Measurements from ENCODE around the gene GPX2. TPM values are rescaled to one million over a fixed set of nuclear protein-coding genes. Genes with fewer than 3 reads are reported as not detected.

Gene GPX2
- polyA plus RNA-seq, 3 donors = not detected

- Histone ChIP-seq H3K4me1 (ENCODE audit: control insufficient read depth in 1 of 2, insufficient read depth in 2 of 2, low read length in 2 of 2) (no peaks in the 10 kb centered on the region), H2AFZ (ENCODE audit: insufficient read depth, low read depth, low read length, poor library complexity, severe bottlenecking) (no peak overlapping the region), H4K20me1 (ENCODE audit: insufficient read depth, low read length) (peaks cover 63% of the 10 kb centered on the region), H3K4me3 (replicated peaks in 1 of 3; ENCODE audit: low read depth in 2 of 3, low read length in 3 of 3) (no peak overlapping the region), H3K36me3 (replicated peaks in 1 of 2; ENCODE audit: control insufficient read depth in 1 of 2, insufficient read depth in 2 of 2, low read length in 2 of 2) (peaks cover 81 to 99% of the 10 kb centered on the region in 2 donors), H3K9me3 (replicated peaks in 1 of 2; ENCODE audit: control insufficient read depth in 1 of 2, insufficient read depth in 1 of 2, low read length in 2 of 2) (no peaks in the 10 kb centered on the region), H3K9ac (ENCODE audit: insufficient read depth, low read length, poor library complexity, severe bottlenecking) (no peak overlapping the region), H3K27me3 (ENCODE audit: control insufficient read depth in 2 of 2, insufficient read depth in 2 of 2, low read length in 2 of 2) (no peaks in the 10 kb centered on the region), H3K4me2 (replicated peaks; ENCODE audit: extremely low read depth, low read length, poor library complexity, severe bottlenecking) (no peak overlapping the region), H3K79me2 (ENCODE audit: insufficient read depth, low read length) (peaks cover 7% of the 10 kb centered on the region), H3K27ac (ENCODE audit: low read depth in 1 of 2, low read length in 2 of 2) (no peak overlapping the region)
- no peak for DNase-seq
- Mint-ChIP-seq H3K9me3 (no peaks in the 10 kb centered on the region), H3K27me3 (ENCODE audit: low read depth in 3 of 3) (no peaks in the 10 kb centered on the region), H3K27ac (peak overlapping the region in 1 of 7 donors; percentile 26), H3K4me3 (no peak overlapping the region), H3K4me1 (no peaks in the 10 kb centered on the region), H3K36me3 (peaks cover 81 to 85% of the 10 kb centered on the region in 2 donors)
- intact Hi-C loops (cut with micrococcal nuclease) = no loop called here
- WGBS (ENCODE audit: insufficient coverage) = no CpG with 5 or more reads among the region's 1 CpG
- TF ChIP-seq, protein P1, sequence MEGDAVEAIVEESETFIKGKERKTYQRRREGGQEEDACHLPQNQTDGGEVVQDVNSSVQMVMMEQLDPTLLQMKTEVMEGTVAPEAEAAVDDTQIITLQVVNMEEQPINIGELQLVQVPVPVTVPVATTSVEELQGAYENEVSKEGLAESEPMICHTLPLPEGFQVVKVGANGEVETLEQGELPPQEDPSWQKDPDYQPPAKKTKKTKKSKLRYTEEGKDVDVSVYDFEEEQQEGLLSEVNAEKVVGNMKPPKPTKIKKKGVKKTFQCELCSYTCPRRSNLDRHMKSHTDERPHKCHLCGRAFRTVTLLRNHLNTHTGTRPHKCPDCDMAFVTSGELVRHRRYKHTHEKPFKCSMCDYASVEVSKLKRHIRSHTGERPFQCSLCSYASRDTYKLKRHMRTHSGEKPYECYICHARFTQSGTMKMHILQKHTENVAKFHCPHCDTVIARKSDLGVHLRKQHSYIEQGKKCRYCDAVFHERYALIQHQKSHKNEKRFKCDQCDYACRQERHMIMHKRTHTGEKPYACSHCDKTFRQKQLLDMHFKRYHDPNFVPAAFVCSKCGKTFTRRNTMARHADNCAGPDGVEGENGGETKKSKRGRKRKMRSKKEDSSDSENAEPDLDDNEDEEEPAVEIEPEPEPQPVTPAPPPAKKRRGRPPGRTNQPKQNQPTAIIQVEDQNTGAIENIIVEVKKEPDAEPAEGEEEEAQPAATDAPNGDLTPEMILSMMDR (IDR thresholded peaks at IDR 0.05) = no peak
Measured at GRCh38 chr14:64934338-64934929, 8.1 kb downstream of the GPX2 start.

- H3K27me3 ChIP-seq (ENCODE audit: control insufficient read depth in 2 of 2, insufficient read depth in 2 of 2, low read length in 2 of 2) = no peaks in the 10 kb centered on the region
- peaks cover 65 to 66% of the 10 kb centered on the region in 2 donors for H3K36me3 Mint-ChIP-seq
- H3K27ac Mint-ChIP-seq = no peak overlapping the region
- peaks cover 12% of the 10 kb centered on the region for H3K79me2 ChIP-seq (ENCODE audit: insufficient read depth, low read length)
- DNase-seq = no peak
- no peak overlapping the region for H3K9ac ChIP-seq (ENCODE audit: insufficient read depth, low read length, poor library complexity, severe bottlenecking)
- intact Hi-C loops (cut with micrococcal nuclease) = no loop called here
- no peaks in the 10 kb centered on the region for H3K27me3 Mint-ChIP-seq (ENCODE audit: low read depth in 3 of 3)
- H4K20me1 ChIP-seq (ENCODE audit: insufficient read depth, low read length) = peaks cover 77% of the 10 kb centered on the region
- no peak overlapping the region for H3K4me3 Mint-ChIP-seq
- TF ChIP-seq, protein P1 (IDR thresholded peaks at IDR 0.05) = no peak
- no peak overlapping the region for H3K4me3 ChIP-seq (replicated peaks in 1 of 3; ENCODE audit: low read depth in 2 of 3, low read length in 3 of 3)
- H3K9me3 ChIP-seq (replicated peaks in 1 of 2; ENCODE audit: control insufficient read depth in 1 of 2, insufficient read depth in 1 of 2, low read length in 2 of 2) = no peaks in the 10 kb centered on the region
- H3K4me2 ChIP-seq (replicated peaks; ENCODE audit: extremely low read depth, low read length, poor library complexity, severe bottlenecking) = no peak overlapping the region
- H3K4me1 ChIP-seq (ENCODE audit: control insufficient read depth in 1 of 2, insufficient read depth in 2 of 2, low read length in 2 of 2) = no peaks in the 10 kb centered on the region
- no peaks in the 10 kb centered on the region for H3K4me1 Mint-ChIP-seq
- no peak overlapping the region for H3K27ac ChIP-seq (ENCODE audit: low read depth in 1 of 2, low read length in 2 of 2)
- no peaks in the 10 kb centered on the region for H3K9me3 Mint-ChIP-seq
- no peak overlapping the region for H2AFZ ChIP-seq (ENCODE audit: insufficient read depth, low read depth, low read length, poor library complexity, severe bottlenecking)
- peaks cover 91 to 98% of the 10 kb centered on the region in 2 donors for H3K36me3 ChIP-seq (replicated peaks in 1 of 2; ENCODE audit: control insufficient read depth in 1 of 2, insufficient read depth in 2 of 2, low read length in 2 of 2)
Measured at GRCh38 chr14:64932231-64932630, 10.3 kb downstream of the GPX2 start.
